Gastroesophageal sphincter (tissue), 3 donors: ENCODE data around the gene MBNL1.

Source experiments
- CTCF ChIP-seq, 4 experiments: fragments of 200-600 bp in 2 of 4; fragments of 450-650 bp in 2 of 4; sonication (generic) in 1 of 4; IDR thresholded peaks; one replicate each; pipeline ENCODE4 v1.5.1; 2017 to 2019; ENCODE audit warnings: antibody characterized with exemption in 4 of 4, mild to moderate bottlenecking in 2 of 4, moderate library complexity in 2 of 4
- POLR2A ChIP-seq, 2 donors: fragments of 450-650 bp; IDR thresholded peaks; one replicate each; pipeline ENCODE4 v1.6.1; 2017; ENCODE audit warnings: antibody characterized with exemption in 2 of 2, mild to moderate bottlenecking in 2 of 2, moderate library complexity in 1 of 2
- POLR2AphosphoS5 ChIP-seq: sonication (generic); formaldehyde crosslinking; IDR thresholded peaks from one replicate; pipeline ENCODE4 v1.6.1; 2017; ENCODE audit warnings: antibody characterized with exemption

GRCh38 chr3:152245498-152246170 lies 23.1 kb upstream of the MBNL1 start:
- TF ChIP-seq CTCF (IDR thresholded peaks at IDR 0.05) (no peak), POLR2AphosphoS5 (no peak), POLR2A (IDR thresholded peaks at IDR 0.05) (no peak)
